Calu3 (cell line): ENCODE results near the gene FMNL3. TPM values are rescaled to one million over a fixed set of nuclear protein-coding genes. Genes with fewer than 3 reads are reported as not detected.
A peak's percentile ranks its signal among the peaks of the same experiment; 100 is the strongest.

Experiments used
- BruUV-seq: library from RNA; stranded (reverse); fragments of 400-500 nt; replicated peaks from 2 replicates; lab custom pipeline; 2021; lab: Mats Ljungman, UMichigan
- CTCF ChIA-PET: fragments of 300-600 bp; sonication (Branson Sonifier 250); formaldehyde crosslinking; loops from one replicate; lab custom pipeline; 2022; ENCODE audit warnings: antibody characterized with exemption; lab: Charles Lee
- DNase-seq: peaks from one replicate; pipeline ENCODE4 v3.0.0; 2022
- H3K27ac Mint-ChIP-seq: one replicate; pipeline ENCODE4 v1.8.0; 2022; ENCODE audit warnings: mixed read lengths; ENCODE audit not compliant: unreplicated experiment
- H3K27me3 Mint-ChIP-seq: one replicate; pipeline ENCODE4 v1.8.0; 2022; ENCODE audit warnings: mixed read lengths; ENCODE audit not compliant: unreplicated experiment
- H3K36me3 Mint-ChIP-seq: one replicate; pipeline ENCODE4 v1.8.0; 2022; ENCODE audit warnings: mild to moderate bottlenecking, moderate library complexity, mixed read lengths; ENCODE audit not compliant: insufficient read depth, unreplicated experiment
- H3K4me1 Mint-ChIP-seq: one replicate; pipeline ENCODE4 v1.8.0; 2022; ENCODE audit warnings: mild to moderate bottlenecking, low read depth, mixed read lengths; ENCODE audit not compliant: unreplicated experiment
- H3K4me3 Mint-ChIP-seq: one replicate; pipeline ENCODE4 v1.8.0; 2022; ENCODE audit warnings: mild to moderate bottlenecking, low read depth, moderate library complexity, mixed read lengths; ENCODE audit not compliant: unreplicated experiment
- H3K9me3 Mint-ChIP-seq: one replicate; pipeline ENCODE4 v1.8.0; 2022; ENCODE audit warnings: low read depth, mixed read lengths; ENCODE audit not compliant: unreplicated experiment
- intact Hi-C: fragments of 100-400 bp; cut with micrococcal nuclease; formaldehyde crosslinking; loops from one replicate; pipeline ENCODE4 v1.10.0; 2022; ENCODE audit not compliant: unreplicated experiment
- total RNA-seq: library from RNA; stranded (reverse); gene quantifications from 2 replicates; pipeline ENCODE4 v1.2.3, GENCODE V29; 2022
- TF ChIP-seq, protein P1 (sequence below): fragments of 200-600 bp; IDR thresholded peaks from one replicate; pipeline ENCODE4 v1.8.0; 2022; ENCODE audit warnings: antibody characterized with exemption; ENCODE audit not compliant: unreplicated experiment

The FMNL3 gene
- total RNA-seq, 1 experiment from 2014 or later, result 4.4 TPM

GRCh38 chr12:49689237-49689636 lies 18.0 kb downstream of the FMNL3 start:
- intact Hi-C loops, result no loop called here
- Mint-ChIP-seq H3K9me3 (no peaks in the 10 kb centered on the region), H3K36me3 (no peaks in the 10 kb centered on the region), H3K4me1 (no peaks in the 10 kb centered on the region), H3K27ac (no peak overlapping the region), H3K27me3 (no peaks in the 10 kb centered on the region), H3K4me3 (no peak overlapping the region)
- BruUV-seq, result no TSS peak
- CTCF ChIA-PET, result no interaction called here
- DNase-seq, result no peak
- TF ChIP-seq, protein P1, sequence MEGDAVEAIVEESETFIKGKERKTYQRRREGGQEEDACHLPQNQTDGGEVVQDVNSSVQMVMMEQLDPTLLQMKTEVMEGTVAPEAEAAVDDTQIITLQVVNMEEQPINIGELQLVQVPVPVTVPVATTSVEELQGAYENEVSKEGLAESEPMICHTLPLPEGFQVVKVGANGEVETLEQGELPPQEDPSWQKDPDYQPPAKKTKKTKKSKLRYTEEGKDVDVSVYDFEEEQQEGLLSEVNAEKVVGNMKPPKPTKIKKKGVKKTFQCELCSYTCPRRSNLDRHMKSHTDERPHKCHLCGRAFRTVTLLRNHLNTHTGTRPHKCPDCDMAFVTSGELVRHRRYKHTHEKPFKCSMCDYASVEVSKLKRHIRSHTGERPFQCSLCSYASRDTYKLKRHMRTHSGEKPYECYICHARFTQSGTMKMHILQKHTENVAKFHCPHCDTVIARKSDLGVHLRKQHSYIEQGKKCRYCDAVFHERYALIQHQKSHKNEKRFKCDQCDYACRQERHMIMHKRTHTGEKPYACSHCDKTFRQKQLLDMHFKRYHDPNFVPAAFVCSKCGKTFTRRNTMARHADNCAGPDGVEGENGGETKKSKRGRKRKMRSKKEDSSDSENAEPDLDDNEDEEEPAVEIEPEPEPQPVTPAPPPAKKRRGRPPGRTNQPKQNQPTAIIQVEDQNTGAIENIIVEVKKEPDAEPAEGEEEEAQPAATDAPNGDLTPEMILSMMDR, result no peak

GRCh38 chr12:49687941-49688340 lies 19.3 kb downstream of the FMNL3 start:
- no peaks in the 10 kb centered on the region for H3K9me3 Mint-ChIP-seq
- CTCF ChIA-PET, result no interaction called here
- no peaks in the 10 kb centered on the region for H3K36me3 Mint-ChIP-seq
- intact Hi-C loops, result no loop called here
- no peaks in the 10 kb centered on the region for H3K27me3 Mint-ChIP-seq
- peak; percentile 12 for DNase-seq
- no peak overlapping the region for H3K27ac Mint-ChIP-seq
- TF ChIP-seq, protein P1, result no peak
- no peaks in the 10 kb centered on the region for H3K4me1 Mint-ChIP-seq
- BruUV-seq, result no TSS peak
- no peak overlapping the region for H3K4me3 Mint-ChIP-seq

DNA sequence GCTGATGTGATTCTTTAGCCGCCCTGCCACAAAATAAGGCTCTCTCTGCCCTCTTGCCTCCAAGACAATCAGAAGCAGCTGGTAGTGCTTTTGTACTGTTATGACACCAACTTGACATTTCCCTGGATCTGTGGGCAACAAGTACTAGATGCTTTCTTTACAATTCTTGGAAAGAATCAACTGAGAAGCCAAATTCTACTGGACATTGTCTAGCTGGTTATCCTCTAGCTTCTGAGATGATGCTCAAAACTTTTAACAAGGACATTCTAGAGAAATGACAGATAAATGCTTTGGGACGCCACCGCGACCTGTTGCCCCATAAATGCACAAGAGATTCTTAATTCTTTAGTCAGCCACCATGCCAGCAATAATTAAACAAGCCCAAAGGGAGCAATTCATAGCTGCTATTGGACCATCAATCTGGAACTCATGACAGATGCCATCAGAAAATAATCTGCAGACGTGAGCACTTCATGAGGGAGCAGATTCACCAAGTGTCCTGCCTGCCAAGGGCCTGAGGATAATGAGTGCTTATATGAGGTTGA lies 22.8 kb downstream of the FMNL3 start:
- TF ChIP-seq, protein P1, result no peak
- Mint-ChIP-seq H3K9me3 (no peaks in the 10 kb centered on the region), H3K4me3 (no peak overlapping the region), H3K4me1 (no peaks in the 10 kb centered on the region), H3K27me3 (no peaks in the 10 kb centered on the region), H3K27ac (no peak overlapping the region), H3K36me3 (no peaks in the 10 kb centered on the region)
- CTCF ChIA-PET, result no interaction called here
- intact Hi-C loops, result no loop called here
- no TSS peak for BruUV-seq
- no peak for DNase-seq

DNA sequence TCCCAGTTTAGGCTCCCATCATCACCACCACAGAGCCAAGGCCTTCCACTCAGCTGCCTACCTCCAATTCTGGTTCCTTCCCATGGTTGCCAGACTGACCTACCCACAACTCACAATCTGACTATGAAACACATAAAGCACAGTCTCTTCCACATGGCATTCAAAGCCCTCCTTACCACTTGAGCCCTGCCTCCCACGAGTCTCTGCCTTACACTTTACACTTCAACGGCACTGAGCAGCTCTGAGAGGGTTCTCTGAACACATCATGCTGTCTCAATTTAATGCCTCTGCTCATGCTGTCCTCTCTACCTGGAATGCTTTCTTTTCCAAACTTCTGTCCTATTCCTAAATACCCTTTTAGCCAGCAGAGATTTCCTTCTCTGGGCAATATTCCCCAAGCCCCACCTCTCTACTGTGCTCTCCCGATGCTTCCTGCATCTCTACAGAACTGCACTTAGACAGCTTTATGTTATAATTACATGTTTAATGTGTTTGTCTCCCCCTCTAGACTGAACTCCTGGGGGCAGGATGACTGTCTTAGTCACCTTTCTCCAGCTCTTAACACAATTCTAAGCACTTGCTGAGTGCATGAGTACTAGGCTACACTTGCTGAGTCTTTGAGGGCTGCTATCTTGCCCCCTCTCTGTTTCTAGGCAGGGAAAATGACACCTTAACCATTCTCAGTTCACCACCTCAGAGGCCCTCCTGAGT lies 23.5 kb downstream of the FMNL3 start:
- CTCF ChIA-PET, result no interaction called here
- TF ChIP-seq, protein P1, result no peak
- no peak overlapping the region for H3K4me3 Mint-ChIP-seq
- no peaks in the 10 kb centered on the region for H3K36me3 Mint-ChIP-seq
- no peaks in the 10 kb centered on the region for H3K27me3 Mint-ChIP-seq
- BruUV-seq, result no TSS peak
- no peaks in the 10 kb centered on the region for H3K9me3 Mint-ChIP-seq
- DNase-seq, result no peak
- H3K4me1 Mint-ChIP-seq, result no peaks in the 10 kb centered on the region
- intact Hi-C loops, result no loop called here
- H3K27ac Mint-ChIP-seq, result no peak overlapping the region
